ENCODE data around the gene KRTCAP3. TPM values are rescaled to one million over a fixed set of nuclear protein-coding genes. Genes with fewer than 3 reads are reported as not detected.

The KRTCAP3 gene
- total and polyA plus RNA-seq, 2 donors (not counting 3 experiments of a cell fraction or from before 2014, with no cell fraction given), result 2.1 to 4.0 TPM

DNA sequence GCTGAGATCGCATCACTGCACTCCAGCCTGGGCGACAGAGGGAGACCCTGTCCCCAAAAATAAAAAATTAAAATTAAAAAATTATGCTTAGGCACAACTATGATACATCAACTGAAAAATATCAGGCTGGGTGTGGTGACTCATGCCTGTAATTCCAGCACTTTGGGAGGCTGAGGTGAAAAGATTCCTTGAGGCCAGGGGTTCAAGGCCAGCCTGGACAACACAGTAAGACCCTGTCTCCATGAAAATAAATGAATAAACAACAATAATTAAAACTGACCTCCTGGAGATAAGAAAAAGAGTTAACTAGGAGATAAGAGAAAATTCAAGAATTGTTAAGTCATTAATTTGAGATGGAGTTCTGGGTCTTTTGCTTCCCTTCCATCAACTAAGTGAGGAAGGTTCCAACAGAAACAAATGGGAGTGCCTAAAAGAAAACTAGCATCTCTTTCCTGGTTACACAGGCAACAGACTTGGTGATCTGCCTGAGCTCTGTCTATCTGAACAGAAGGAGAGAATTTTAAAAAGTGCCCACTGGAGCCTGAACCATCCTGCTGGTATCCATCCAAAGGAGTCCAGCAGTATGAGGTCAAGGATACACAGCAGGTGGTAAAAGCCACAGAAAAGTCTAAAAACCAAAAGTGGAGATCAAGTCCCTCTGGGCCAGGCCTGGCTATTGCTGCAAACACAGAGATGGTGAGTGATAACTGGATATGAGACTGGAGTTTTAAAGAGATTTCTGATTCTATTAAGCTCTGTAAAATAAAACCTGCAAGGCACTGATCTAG lies 41.6 kb upstream of the KRTCAP3 start:
- H2AFZ ChIP-seq (ENCODE audit: low read depth, low read length), result no peak overlapping the region
- intact Hi-C loops (cut with micrococcal nuclease), result no loop called here
- POLR2A ChIA-PET, result no interaction called here
- TF ChIP-seq MYC (IDR thresholded peaks at IDR 0.05; ENCODE audit: low read depth, low read length) (no peak), GATA2 (IDR thresholded peaks at IDR 0.05; ENCODE audit: insufficient read depth, insufficient read length, low read depth, low read length) (no peak), MAX (IDR thresholded peaks at IDR 0.05; ENCODE audit: insufficient read depth, insufficient read length) (no peak), CTCF (IDR thresholded peaks at IDR 0.05; ENCODE audit: extremely low read depth in 1 of 2, insufficient read depth in 1 of 2, low read depth in 1 of 2, low read length in 2 of 2) (no peak), FOS (IDR thresholded peaks at IDR 0.05; ENCODE audit: borderline replicate concordance, insufficient read depth, low read length) (no peak), POLR2AphosphoS5 (IDR thresholded peaks at IDR 0.05; ENCODE audit: insufficient read depth, low read depth, low read length) (no peak), JUN (IDR thresholded peaks at IDR 0.05; ENCODE audit: borderline replicate concordance, insufficient read depth, insufficient read length, low read depth) (no peak), POLR2A (IDR thresholded peaks at IDR 0.05; ENCODE audit: low read depth, low read length) (no peak)
- H3K27ac ChIP-seq (ENCODE audit: insufficient read depth, low read depth, low read length), result no peak overlapping the region
- no peaks in the 10 kb centered on the region for H3K4me1 ChIP-seq (ENCODE audit: control insufficient read depth, extremely low read depth, insufficient read depth, low read length)
- dilution Hi-C loops (cut with MboI; ENCODE audit: extremely low pct_ligation_motif_present, low sequenced_read_pairs), result no loop called here
- H3K9me3 ChIP-seq (replicated peaks; ENCODE audit: control insufficient read depth, insufficient read depth, low read length), result no peaks in the 10 kb centered on the region
- DNase-seq (ENCODE audit: low read depth, low spot score) (no peak), FAIRE-seq (no peak)
- BruUV-seq (replicated peaks), result no TSS peak
- H3K9ac ChIP-seq (replicated peaks; ENCODE audit: extremely low read depth, insufficient read depth, low read length), result no peak overlapping the region
- H4K20me1 ChIP-seq (replicated peaks; ENCODE audit: control insufficient read depth, extremely low read depth, insufficient read depth, low read length), result peaks cover 8% of the 10 kb centered on the region
- H3K4me3 ChIP-seq (replicated peaks in 1 of 3; ENCODE audit: insufficient read depth in 1 of 3, low read depth in 1 of 3, low read length in 3 of 3), result no peak overlapping the region
- no peaks in the 10 kb centered on the region for H3K27me3 ChIP-seq (ENCODE audit: control insufficient read depth in 2 of 2, insufficient read depth in 2 of 2, low read length in 2 of 2)
- CTCF ChIA-PET, result interaction anchor here (0.9 to 1.6 kb wide), 2 partner anchors 9 to 283 kb away, joined by 3 to 4 read pairs; partner anchors contain the start of gene PPM1G
- no peak overlapping the region for H3K4me2 ChIP-seq (ENCODE audit: insufficient read depth, low read length)
- peaks cover 0 to 7% of the 10 kb centered on the region in 2 experiments for H3K36me3 ChIP-seq (ENCODE audit: control insufficient read depth in 2 of 2, extremely low read depth in 1 of 2, insufficient read depth in 2 of 2, low read length in 2 of 2)
- peaks cover 97% of the 10 kb centered on the region for H3K79me2 ChIP-seq (ENCODE audit: control insufficient read depth, insufficient read depth, low read length)
- no peaks in the 10 kb centered on the region for H3K9me1 ChIP-seq (replicated peaks; ENCODE audit: control insufficient read depth, extremely low read depth, insufficient read depth, low read length)
